ENCODE data around the gene GIT1. TPM values are rescaled to one million over a fixed set of nuclear protein-coding genes. Genes with fewer than 3 reads are reported as not detected.

Gene GIT1
- total RNA-seq, 2 donors from 2014 or later: 32.8 to 54.9 TPM

DNA sequence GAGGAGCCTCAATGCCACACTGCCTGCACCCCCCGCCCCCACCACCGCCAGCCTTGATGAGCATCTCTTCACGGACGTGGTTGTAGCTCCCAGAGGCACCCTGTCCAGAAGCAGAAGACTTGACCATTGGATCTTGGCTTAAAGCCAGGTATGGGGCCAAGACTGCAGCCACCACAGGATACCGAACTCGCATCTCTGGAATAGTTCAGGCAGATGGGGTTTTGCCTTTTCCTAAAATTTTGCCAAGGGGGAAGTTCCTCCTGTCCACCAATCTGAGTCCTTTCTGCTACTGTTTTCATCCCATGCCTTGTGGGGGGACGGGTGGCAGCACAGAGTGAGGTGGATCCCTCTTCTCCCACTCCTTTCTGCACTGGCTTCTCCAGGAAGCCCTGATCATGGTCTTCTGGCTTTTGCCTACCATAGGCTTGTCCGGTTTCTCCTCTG lies 32.3 kb upstream of the GIT1 start:
- Histone ChIP-seq H3K4me1 (peaks cover 15% of the 10 kb centered on the region), H3K36me3 (no peaks in the 10 kb centered on the region), H3K9me3 (no peaks in the 10 kb centered on the region), H3K27me3 (no peaks in the 10 kb centered on the region), H3K9ac (ENCODE audit: low read depth in 2 of 2, low read length in 2 of 2) (no peak overlapping the region), H3K27ac (no peak overlapping the region), H3K4me3 (peak overlapping the region; percentile 55)
- TF ChIP-seq, protein P1, sequence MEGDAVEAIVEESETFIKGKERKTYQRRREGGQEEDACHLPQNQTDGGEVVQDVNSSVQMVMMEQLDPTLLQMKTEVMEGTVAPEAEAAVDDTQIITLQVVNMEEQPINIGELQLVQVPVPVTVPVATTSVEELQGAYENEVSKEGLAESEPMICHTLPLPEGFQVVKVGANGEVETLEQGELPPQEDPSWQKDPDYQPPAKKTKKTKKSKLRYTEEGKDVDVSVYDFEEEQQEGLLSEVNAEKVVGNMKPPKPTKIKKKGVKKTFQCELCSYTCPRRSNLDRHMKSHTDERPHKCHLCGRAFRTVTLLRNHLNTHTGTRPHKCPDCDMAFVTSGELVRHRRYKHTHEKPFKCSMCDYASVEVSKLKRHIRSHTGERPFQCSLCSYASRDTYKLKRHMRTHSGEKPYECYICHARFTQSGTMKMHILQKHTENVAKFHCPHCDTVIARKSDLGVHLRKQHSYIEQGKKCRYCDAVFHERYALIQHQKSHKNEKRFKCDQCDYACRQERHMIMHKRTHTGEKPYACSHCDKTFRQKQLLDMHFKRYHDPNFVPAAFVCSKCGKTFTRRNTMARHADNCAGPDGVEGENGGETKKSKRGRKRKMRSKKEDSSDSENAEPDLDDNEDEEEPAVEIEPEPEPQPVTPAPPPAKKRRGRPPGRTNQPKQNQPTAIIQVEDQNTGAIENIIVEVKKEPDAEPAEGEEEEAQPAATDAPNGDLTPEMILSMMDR (IDR thresholded peaks at IDR 0.05): no peak
- intact Hi-C loops (cut with DNase I): no loop called here
- DNase-seq: no peak

- Histone ChIP-seq H3K9ac (ENCODE audit: low read depth in 2 of 2, low read length in 2 of 2) (no peak overlapping the region), H3K4me3 (no peak overlapping the region), H3K27me3 (peaks cover 2% of the 10 kb centered on the region), H3K27ac (no peak overlapping the region), H3K4me1 (peaks cover 19% of the 10 kb centered on the region), H3K36me3 (no peaks in the 10 kb centered on the region), H3K9me3 (no peaks in the 10 kb centered on the region)
- intact Hi-C loops (cut with DNase I): no loop called here
- TF ChIP-seq, protein P1 (IDR thresholded peaks at IDR 0.05): no peak
- DNase-seq: no peak
Measured at GRCh38 chr17:29620779-29621500, 31.5 kb upstream of the GIT1 start.

- no peak overlapping the region for H3K4me3 ChIP-seq
- no peak overlapping the region for H3K27ac ChIP-seq
- no peak overlapping the region for H3K9ac ChIP-seq (ENCODE audit: low read depth in 2 of 2, low read length in 2 of 2)
- TF ChIP-seq, protein P1 (IDR thresholded peaks at IDR 0.05): no peak
- intact Hi-C loops (cut with DNase I): no loop called here
- no peak for DNase-seq
- H3K27me3 ChIP-seq: peaks cover 4% of the 10 kb centered on the region
- H3K4me1 ChIP-seq: peaks cover 19% of the 10 kb centered on the region
- H3K9me3 ChIP-seq: no peaks in the 10 kb centered on the region
- H3K36me3 ChIP-seq: no peaks in the 10 kb centered on the region
Measured at GRCh38 chr17:29620271-29620670, 30.8 kb upstream of the GIT1 start.

GRCh38 chr17:29619251-29619650 lies 29.8 kb upstream of the GIT1 start:
- no peak overlapping the region for H3K27ac ChIP-seq
- H3K27me3 ChIP-seq: peaks cover 4% of the 10 kb centered on the region
- no peaks in the 10 kb centered on the region for H3K36me3 ChIP-seq
- intact Hi-C loops (cut with DNase I): loop anchor here (5.0 kb wide), 1 partner anchor 37 kb away; no protein-coding TSS in a partner anchor
- H3K9ac ChIP-seq (ENCODE audit: low read depth in 2 of 2, low read length in 2 of 2): no peak overlapping the region
- DNase-seq: no peak
- H3K9me3 ChIP-seq: no peaks in the 10 kb centered on the region
- peaks cover 19% of the 10 kb centered on the region for H3K4me1 ChIP-seq
- H3K4me3 ChIP-seq: no peak overlapping the region
- TF ChIP-seq, protein P1 (IDR thresholded peaks at IDR 0.05): no peak

GRCh38 chr17:29618272-29619065 lies 29.0 kb upstream of the GIT1 start:
- Histone ChIP-seq H3K4me1 (peaks cover 24% of the 10 kb centered on the region), H3K27ac (no peak overlapping the region), H3K36me3 (no peaks in the 10 kb centered on the region), H3K9ac (ENCODE audit: low read depth in 2 of 2, low read length in 2 of 2) (peak overlapping the region in 1 of 2 donors; percentile 40), H3K9me3 (no peaks in the 10 kb centered on the region), H3K4me3 (peak overlapping the region; percentile 33), H3K27me3 (peaks cover 4% of the 10 kb centered on the region)
- no peak for DNase-seq
- intact Hi-C loops (cut with DNase I): loop anchor here (5.0 kb wide), 1 partner anchor 36 kb away; no protein-coding TSS in a partner anchor
- TF ChIP-seq, protein P1 (IDR thresholded peaks at IDR 0.05): no peak

All from colonic mucosa (tissue), 4 donors.